Mucosa of rectum (tissue), 2 donors: Measurements from ENCODE around the gene ESAM.
A peak's percentile ranks its signal among the peaks of the same experiment; 100 is the strongest.

ENCODE experiments used
- H3K27ac ChIP-seq, 2 donors: one replicate each; pipeline ENCODE4 v1.7.0; 2013; ENCODE audit warnings: inconsistent platforms in 2 of 2, low read depth in 2 of 2, low read length in 2 of 2
- H3K27me3 ChIP-seq, 2 donors: one replicate each; pipeline ENCODE4 v1.7.0; 2013; ENCODE audit warnings: low read length in 2 of 2; ENCODE audit not compliant: control insufficient read depth in 2 of 2, insufficient read depth in 2 of 2
- H3K36me3 ChIP-seq, 2 donors: one replicate each; pipeline ENCODE4 v1.7.0; 2013; ENCODE audit warnings: low read length in 2 of 2; ENCODE audit not compliant: control insufficient read depth in 2 of 2, insufficient read depth in 2 of 2
- H3K4me1 ChIP-seq, 2 donors: one replicate each; pipeline ENCODE4 v1.7.0; 2013; ENCODE audit warnings: low read length in 2 of 2, mild to moderate bottlenecking in 1 of 2; ENCODE audit not compliant: control insufficient read depth in 2 of 2, insufficient read depth in 2 of 2
- H3K4me3 ChIP-seq, 2 donors: one replicate each; pipeline ENCODE4 v1.7.0; 2013; ENCODE audit warnings: low read length in 2 of 2
- H3K9ac ChIP-seq, 2 donors: one replicate each; pipeline ENCODE4 v1.7.0; 2013; ENCODE audit warnings: low read length in 2 of 2, low read depth in 1 of 2, mild to moderate bottlenecking in 1 of 2
- H3K9me3 ChIP-seq, 2 donors: one replicate each; pipeline ENCODE4 v1.7.0; 2013; ENCODE audit warnings: low read length in 2 of 2; ENCODE audit not compliant: control insufficient read depth in 2 of 2
- donor health status: healthy.
- donor health status: Normal muscosa, but diverticular disease.

Gene ESAM

GRCh38 chr11:124729571-124729970 lies 32.5 kb downstream of the ESAM start:
- Histone ChIP-seq H3K9ac (no peak overlapping the region), H3K36me3 (no peaks in the 10 kb centered on the region), H3K4me1 (peaks cover 11 to 12% of the 10 kb centered on the region in 2 donors), H3K4me3 (no peak overlapping the region), H3K27me3 (no peaks in the 10 kb centered on the region), H3K27ac (no peak overlapping the region), H3K9me3 (no peaks in the 10 kb centered on the region)

GRCh38 chr11:124728134-124728533 lies 34.0 kb downstream of the ESAM start:
- Histone ChIP-seq H3K4me3 (no peak overlapping the region), H3K9me3 (no peaks in the 10 kb centered on the region), H3K36me3 (no peaks in the 10 kb centered on the region), H3K9ac (no peak overlapping the region), H3K27ac (no peak overlapping the region), H3K27me3 (no peaks in the 10 kb centered on the region), H3K4me1 (peaks cover 13 to 14% of the 10 kb centered on the region in 2 donors)

DNA sequence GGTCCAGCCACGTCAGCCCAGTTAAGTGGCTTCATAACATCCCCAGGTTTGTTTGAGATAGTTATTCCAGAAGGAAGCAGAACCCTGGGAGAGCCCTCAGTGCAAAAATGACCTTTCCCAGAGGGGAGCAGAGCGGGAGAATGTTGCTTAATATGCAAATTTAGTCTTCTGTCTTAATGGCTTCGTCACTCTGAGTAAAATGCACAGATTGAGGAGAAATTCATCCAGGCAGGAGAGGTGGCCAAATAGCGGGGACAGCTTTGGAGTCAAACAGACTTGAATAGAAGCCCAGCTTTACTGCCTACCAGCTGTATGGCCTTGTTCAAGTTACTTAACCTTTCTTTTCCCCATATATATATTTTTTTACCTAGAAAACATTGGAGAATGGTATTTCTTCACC lies 34.6 kb downstream of the ESAM start:
- peaks cover 13 to 14% of the 10 kb centered on the region in 2 donors for H3K4me1 ChIP-seq
- no peaks in the 10 kb centered on the region for H3K9me3 ChIP-seq
- H3K27ac ChIP-seq = no peak overlapping the region
- H3K4me3 ChIP-seq = no peak overlapping the region
- no peaks in the 10 kb centered on the region for H3K27me3 ChIP-seq
- H3K36me3 ChIP-seq = no peaks in the 10 kb centered on the region
- no peak overlapping the region for H3K9ac ChIP-seq

DNA sequence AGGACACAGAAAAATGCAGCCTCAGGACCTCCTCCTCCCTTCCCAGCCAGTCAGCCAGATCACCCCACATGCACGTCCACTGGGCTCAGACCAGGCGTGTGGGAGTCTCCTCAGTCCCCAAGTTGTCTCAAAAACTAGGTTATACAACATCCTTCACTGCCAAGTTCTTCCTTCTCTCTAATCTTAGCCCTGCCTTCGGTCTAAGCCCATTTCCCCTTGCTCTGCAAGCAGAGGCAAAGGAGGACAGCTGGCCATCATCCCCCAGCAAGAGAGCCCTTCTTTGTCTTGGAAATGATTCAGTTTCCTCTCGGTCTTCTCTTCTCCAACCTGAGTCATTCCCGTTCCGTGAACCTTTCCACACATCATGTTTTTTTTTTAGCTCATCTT lies 36.4 kb downstream of the ESAM start:
- H3K4me3 ChIP-seq = no peak overlapping the region

GRCh38 chr11:124724979-124725718 lies 36.9 kb downstream of the ESAM start:
- Histone ChIP-seq H3K27ac (peak overlapping the region; percentile 56 to 57), H3K36me3 (no peaks in the 10 kb centered on the region), H3K9ac (no peak overlapping the region), H3K27me3 (no peaks in the 10 kb centered on the region), H3K4me1 (peaks cover 13 to 14% of the 10 kb centered on the region in 2 donors), H3K4me3 (peak overlapping the region; percentile 19 to 55), H3K9me3 (no peaks in the 10 kb centered on the region)

More for the DNA sequence above, 36.4 kb downstream of the ESAM start:
- Histone ChIP-seq H3K9me3 (no peaks in the 10 kb centered on the region), H3K27me3 (no peaks in the 10 kb centered on the region), H3K27ac (peak overlapping the region in 1 of 2 donors; percentile 57), H3K9ac (no peak overlapping the region), H3K36me3 (no peaks in the 10 kb centered on the region), H3K4me1 (peaks cover 13 to 14% of the 10 kb centered on the region in 2 donors)

- Histone ChIP-seq H3K36me3 (no peaks in the 10 kb centered on the region), H3K27ac (no peak overlapping the region), H3K9ac (no peak overlapping the region), H3K9me3 (no peaks in the 10 kb centered on the region), H3K4me1 (peaks cover 16 to 25% of the 10 kb centered on the region in 2 donors), H3K4me3 (no peak overlapping the region), H3K27me3 (peaks cover 18 to 20% of the 10 kb centered on the region in 2 donors)
Observed at GRCh38 chr11:124722176-124722575, 39.9 kb downstream of the ESAM start.

- H3K9me3 ChIP-seq = no peaks in the 10 kb centered on the region
- H3K4me1 ChIP-seq = peaks cover 5 to 12% of the 10 kb centered on the region in 2 donors
- no peaks in the 10 kb centered on the region for H3K36me3 ChIP-seq
- H3K27me3 ChIP-seq = peaks cover 18 to 20% of the 10 kb centered on the region in 2 donors
- no peak overlapping the region for H3K27ac ChIP-seq
- no peak overlapping the region for H3K9ac ChIP-seq
- no peak overlapping the region for H3K4me3 ChIP-seq
Observed at GRCh38 chr11:124719534-124719933, 42.6 kb downstream of the ESAM start.

DNA sequence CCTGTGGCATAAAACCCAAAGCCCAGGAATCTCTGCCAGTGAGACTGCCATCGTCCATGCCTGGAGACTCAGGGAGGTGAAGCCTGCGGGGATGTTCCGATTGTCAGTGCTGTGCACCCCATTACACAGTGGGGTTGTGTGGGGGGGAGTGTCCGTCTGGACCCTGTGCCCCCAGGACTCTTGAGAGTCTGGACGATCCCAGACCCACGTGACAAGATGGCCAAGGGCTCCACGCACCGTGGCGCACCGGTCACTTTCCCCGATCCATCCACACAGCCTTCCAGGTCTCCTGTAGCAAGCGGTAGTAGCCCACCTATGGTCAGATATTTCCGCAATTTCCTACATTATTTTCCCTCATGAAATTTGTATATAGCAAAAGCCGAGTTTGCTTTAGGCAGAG lies 43.3 kb downstream of the ESAM start:
- no peaks in the 10 kb centered on the region for H3K36me3 ChIP-seq
- H3K27me3 ChIP-seq = peaks cover 18 to 20% of the 10 kb centered on the region in 2 donors
- H3K4me3 ChIP-seq = no peak overlapping the region
- H3K9me3 ChIP-seq = no peaks in the 10 kb centered on the region
- no peak overlapping the region for H3K9ac ChIP-seq
- H3K27ac ChIP-seq = no peak overlapping the region
- peaks cover 3 to 11% of the 10 kb centered on the region in 2 donors for H3K4me1 ChIP-seq

DNA sequence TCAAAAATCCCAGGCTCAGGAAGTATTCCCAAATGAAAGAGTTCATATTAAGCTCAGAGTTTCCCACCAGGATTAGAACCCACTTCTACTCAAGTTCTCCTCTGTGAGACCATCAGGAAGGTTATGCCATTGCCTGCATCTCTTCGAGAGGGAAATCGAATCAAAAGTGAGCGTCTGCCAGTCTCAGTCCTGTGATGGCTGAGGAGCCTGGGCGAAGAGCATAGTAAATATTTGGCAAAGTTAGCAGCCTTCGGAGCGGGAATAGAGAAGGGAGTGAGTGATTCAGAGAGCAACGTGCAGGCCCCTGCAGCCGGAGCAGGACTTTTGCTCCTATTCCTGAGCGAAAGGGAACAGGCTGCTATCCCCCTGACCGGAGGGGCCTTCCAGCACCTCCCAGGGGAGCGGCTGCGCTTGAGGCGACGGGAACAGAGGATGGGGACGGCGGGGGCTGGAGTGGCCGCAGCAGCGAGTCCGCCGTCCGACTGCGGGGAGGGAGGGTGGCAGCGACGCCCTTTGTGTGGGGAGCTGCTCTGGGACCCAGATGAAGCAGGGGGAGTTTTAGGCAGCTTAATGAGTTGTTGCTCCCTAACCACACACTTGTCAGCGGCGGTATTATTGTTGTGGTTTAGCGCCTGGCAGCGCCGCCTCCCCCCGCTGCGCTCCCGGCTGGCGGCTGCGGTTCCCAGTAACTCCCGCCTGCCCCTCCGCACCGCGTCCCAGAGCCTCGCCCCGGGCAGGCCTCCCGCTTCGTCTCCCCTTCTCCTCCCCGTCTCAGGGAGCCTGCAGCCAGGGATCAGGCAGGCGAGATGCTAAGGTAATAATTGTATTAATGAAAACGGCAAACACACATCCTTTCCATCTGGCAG lies 44.1 kb downstream of the ESAM start:
- no peak overlapping the region for H3K27ac ChIP-seq
- peak overlapping the region; percentile 59 to 60 for H3K4me3 ChIP-seq
- peaks cover 18 to 20% of the 10 kb centered on the region in 2 donors for H3K27me3 ChIP-seq
- H3K9me3 ChIP-seq = no peaks in the 10 kb centered on the region
- peaks cover 3 to 11% of the 10 kb centered on the region in 2 donors for H3K4me1 ChIP-seq
- peak overlapping the region in 1 of 2 donors; percentile 27 for H3K9ac ChIP-seq
- H3K36me3 ChIP-seq = no peaks in the 10 kb centered on the region

- Histone ChIP-seq H3K9me3 (no peaks in the 10 kb centered on the region), H3K36me3 (no peaks in the 10 kb centered on the region), H3K4me1 (peaks cover 3 to 11% of the 10 kb centered on the region in 2 donors), H3K4me3 (peak overlapping the region; percentile 59 to 60), H3K27me3 (peaks cover 18 to 20% of the 10 kb centered on the region in 2 donors), H3K27ac (no peak overlapping the region), H3K9ac (peak overlapping the region in 1 of 2 donors; percentile 27)
Observed at GRCh38 chr11:124717421-124717785, 44.7 kb downstream of the ESAM start.
